Measurements from ENCODE around the gene EGF.

EGF gene

GRCh38 chr4:109910256-109910655 is 2.4 kb upstream of the EGF start:
- TF ChIP-seq SPI1 (IDR thresholded peaks at IDR 0.05; ENCODE audit: borderline replicate concordance, low read depth), result no peak
- no peak for TF ChIP-seq GABPA (IDR thresholded peaks at IDR 0.05; ENCODE audit: low read depth)
- TF ChIP-seq CTCF (IDR thresholded peaks at IDR 0.05; ENCODE audit: insufficient read depth, low read length), result no peak
- no peak for TF ChIP-seq REST (IDR thresholded peaks at IDR 0.05; ENCODE audit: insufficient replicate concordance, low read depth)
- no peak for TF ChIP-seq POLR2AphosphoS5 (IDR thresholded peaks at IDR 0.05; ENCODE audit: low read depth)

GRCh38 chr4:109913596-109914241 is 1.0 kb downstream of the EGF start:
- Histone ChIP-seq H3K27me3 (ENCODE audit: insufficient read depth, poor library complexity, severe bottlenecking) (no peaks in the 10 kb centered on the region), H3K4me3 (replicated peaks; ENCODE audit: insufficient read depth, low read length) (no peak overlapping the region), H3K27ac (replicated peaks) (no peak overlapping the region)
- no peak for DNase-seq (ENCODE audit: low read depth in 1 of 2, low spot score in 1 of 2)
- no peak for TF ChIP-seq POLR2AphosphoS5 (IDR thresholded peaks at IDR 0.05; ENCODE audit: low read depth)
- no peak for TF ChIP-seq GABPA (IDR thresholded peaks at IDR 0.05; ENCODE audit: low read depth)
- no peak for TF ChIP-seq SPI1 (IDR thresholded peaks at IDR 0.05; ENCODE audit: borderline replicate concordance, low read depth)
- no peak for TF ChIP-seq CTCF (IDR thresholded peaks at IDR 0.05; ENCODE audit: insufficient read depth, low read length)
- TF ChIP-seq REST (IDR thresholded peaks at IDR 0.05; ENCODE audit: insufficient replicate concordance, low read depth), result no peak

More at GRCh38 chr4:109910256-109910655, 2.4 kb upstream of the EGF start:
- Histone ChIP-seq H3K27ac (replicated peaks) (no peak overlapping the region), H3K27me3 (ENCODE audit: insufficient read depth, poor library complexity, severe bottlenecking) (no peaks in the 10 kb centered on the region), H3K4me3 (replicated peaks; ENCODE audit: insufficient read depth, low read length) (no peak overlapping the region)
- no peak for DNase-seq (ENCODE audit: low read depth in 1 of 2, low spot score in 1 of 2)

- Histone ChIP-seq H3K27ac (replicated peaks) (no peak overlapping the region), H3K27me3 (ENCODE audit: insufficient read depth, poor library complexity, severe bottlenecking) (no peaks in the 10 kb centered on the region), H3K4me3 (replicated peaks; ENCODE audit: insufficient read depth, low read length) (no peak overlapping the region)
- no peak for DNase-seq (ENCODE audit: low read depth in 1 of 2, low spot score in 1 of 2)
- TF ChIP-seq POLR2AphosphoS5 (IDR thresholded peaks at IDR 0.05; ENCODE audit: low read depth) (no peak), REST (IDR thresholded peaks at IDR 0.05; ENCODE audit: insufficient replicate concordance, low read depth) (no peak), SPI1 (IDR thresholded peaks at IDR 0.05; ENCODE audit: borderline replicate concordance, low read depth) (no peak), GABPA (IDR thresholded peaks at IDR 0.05; ENCODE audit: low read depth) (no peak), CTCF (IDR thresholded peaks at IDR 0.05; ENCODE audit: insufficient read depth, low read length) (no peak)
These were observed 1.6 kb downstream of the EGF start for GRCh38 chr4:109914322-109914721.

Measured in HL-60 (cell line).